PFSK-1 (cell line): Measurements from ENCODE around the gene PPP2R1B.

Source experiments
- FOXP2 ChIP-seq: optimal IDR thresholded peaks from 2 replicates; pipeline ENCODE3; 2011; ENCODE audit warnings: borderline replicate concordance, control low read depth, inconsistent platforms; ENCODE audit not compliant: insufficient read depth; ENCODE audit errors: extremely low read length, extremely low read depth
- POLR2AphosphoS5 ChIP-seq: IDR thresholded peaks from 2 replicates; pipeline ENCODE4 v1.6.1; 2012; ENCODE audit warnings: low read depth, mild to moderate bottlenecking, control low read depth, low read length, moderate library complexity
- REST ChIP-seq, 2 experiments: IDR thresholded peaks; 2 replicates each; pipeline versions ENCODE4 v1.6.1 to v1.8.0; 2011 to 2012; ENCODE audit warnings: low read depth in 2 of 2, low read length in 2 of 2, control low read depth in 1 of 2, inconsistent platforms in 1 of 2, mild to moderate bottlenecking in 1 of 2, moderate library complexity in 1 of 2; ENCODE audit not compliant: insufficient read depth in 1 of 2
- SIN3A ChIP-seq: IDR thresholded peaks from 2 replicates; pipeline ENCODE4 v1.6.1; 2012; ENCODE audit warnings: mild to moderate bottlenecking, low read length, moderate library complexity, borderline replicate concordance; ENCODE audit not compliant: insufficient read depth
- TAF1 ChIP-seq: IDR thresholded peaks from 2 replicates; pipeline ENCODE4 v1.6.1; 2012; ENCODE audit warnings: low read length, control low read depth, borderline replicate concordance; ENCODE audit not compliant: insufficient read depth

GRCh38 chr11:111797145-111797581 lies 31.0 kb upstream of the PPP2R1B start:
- no peak for TF ChIP-seq TAF1
- no peak for TF ChIP-seq REST (IDR thresholded peaks at IDR 0.05; ENCODE audit: insufficient read depth in 1 of 2, low read depth in 2 of 2, low read length in 2 of 2)
- 0 out of 2 replicates have a peak, but pooled peaks have one; percentile 25 for TF ChIP-seq POLR2AphosphoS5
- 0 out of 2 replicates have a peak, but pooled peaks have one; percentile 29 for TF ChIP-seq SIN3A
- TF ChIP-seq FOXP2, result no peak
